ENCODE data around the gene KREMEN1.

Gene KREMEN1

GRCh38 chr22:29078036-29078868 is 5.4 kb downstream of the KREMEN1 start:
- no peak for DNase-seq (ENCODE audit: low spot score)
- ChIA-PET CTCF (no interaction called here), POLR2A (ENCODE audit: low non-redundant PET) (no interaction called here)
- H3K27ac ChIP-seq: no peak overlapping the region
- TF ChIP-seq CTCF (conservative IDR thresholded peaks at IDR 0.05; ENCODE audit: low read depth): no peak

- ChIA-PET CTCF (interaction anchor here (1.1 kb wide), 1 partner anchor 224 kb away, joined by 3 read pairs; no protein-coding TSS in a partner anchor), POLR2A (ENCODE audit: low non-redundant PET) (no interaction called here)
- TF ChIP-seq CTCF (conservative IDR thresholded peaks at IDR 0.05; ENCODE audit: low read depth): no peak
- no peak for DNase-seq (ENCODE audit: low spot score)
- no peak overlapping the region for H3K27ac ChIP-seq
Observed at GRCh38 chr22:29078869-29079207, 6.0 kb downstream of the KREMEN1 start.

- POLR2A ChIA-PET (ENCODE audit: low non-redundant PET): no interaction called here
- no peak for DNase-seq (ENCODE audit: low spot score)
- no peak for TF ChIP-seq CTCF (conservative IDR thresholded peaks at IDR 0.05; ENCODE audit: low read depth)
- H3K27ac ChIP-seq: no peak overlapping the region
- CTCF ChIA-PET: interaction anchor here (0.6 to 1.1 kb wide), 2 partner anchors 224 to 328 kb away, joined by 3 to 4 read pairs; no protein-coding TSS in a partner anchor
Observed at GRCh38 chr22:29079218-29079901, 6.5 kb downstream of the KREMEN1 start.

GRCh38 chr22:29080106-29080975 is 7.5 kb downstream of the KREMEN1 start:
- CTCF ChIA-PET: interaction anchor here (0.7 to 1.1 kb wide), 2 partner anchors 124 to 225 kb away, joined by 3 to 5 read pairs; no protein-coding TSS in a partner anchor
- DNase-seq (ENCODE audit: low spot score): no peak
- POLR2A ChIA-PET (ENCODE audit: low non-redundant PET): no interaction called here
- no peak overlapping the region for H3K27ac ChIP-seq
- TF ChIP-seq CTCF (conservative IDR thresholded peaks at IDR 0.05; ENCODE audit: low read depth): no peak

- ChIA-PET CTCF (interaction anchor here (0.8 kb wide), 1 partner anchor 9 kb away, joined by 4 read pairs; no protein-coding TSS in a partner anchor), POLR2A (ENCODE audit: low non-redundant PET) (no interaction called here)
- DNase-seq (ENCODE audit: low spot score): no peak
- TF ChIP-seq CTCF (conservative IDR thresholded peaks at IDR 0.05; ENCODE audit: low read depth): no peak
- H3K27ac ChIP-seq: no peak overlapping the region
Observed at GRCh38 chr22:29081517-29082236, 8.8 kb downstream of the KREMEN1 start.

Measured in RWPE1 (cell line).